Chondrocyte (in vitro differentiated cells): ENCODE results near the gene GAL. TPM values are rescaled to one million over a fixed set of nuclear protein-coding genes. Genes with fewer than 3 reads are reported as not detected.

Experiments
- DNase-seq: peaks from one replicate; pipeline ENCODE4 v3.0.0; 2021; ENCODE audit warnings: mixed read lengths, low spot score
- H3K27ac Mint-ChIP-seq: one replicate; pipeline ENCODE4 v1.8.0; 2021; ENCODE audit warnings: mild to moderate bottlenecking, moderate library complexity, mixed read lengths; ENCODE audit not compliant: unreplicated experiment
- H3K27me3 Mint-ChIP-seq: 2 replicates; pipeline ENCODE4 v1.8.0; 2021; ENCODE audit warnings: low read depth, mixed read lengths
- H3K36me3 Mint-ChIP-seq: 2 replicates; pipeline ENCODE4 v1.8.0; 2021; ENCODE audit warnings: low read depth, mixed read lengths
- H3K4me1 Mint-ChIP-seq: 2 replicates; pipeline ENCODE4 v1.8.0; 2021; ENCODE audit warnings: low read depth, mild to moderate bottlenecking, mixed read lengths
- H3K4me3 Mint-ChIP-seq: one replicate; pipeline ENCODE4 v1.8.0; 2021; ENCODE audit warnings: mild to moderate bottlenecking, moderate library complexity, mixed read lengths; ENCODE audit not compliant: unreplicated experiment
- H3K9me3 Mint-ChIP-seq: 2 replicates; pipeline ENCODE4 v1.8.0; 2021; ENCODE audit warnings: low read depth, mixed read lengths
- CTCF ChIP-seq: fragments of 200-600 bp; sonication (generic); IDR thresholded peaks from 2 replicates; pipeline ENCODE4 v1.5.0; 2021; ENCODE audit warnings: antibody characterized with exemption, mild to moderate bottlenecking, moderate library complexity
- total RNA-seq: library from RNA; stranded (reverse); gene quantifications from 3 replicates; pipeline ENCODE4 v1.2.1, GENCODE V29; 2021

The GAL gene
- total RNA-seq, 1 donor from 2014 or later = 0.90 TPM

GRCh38 chr11:68734111-68734510 lies 49.8 kb downstream of the GAL start:
- Mint-ChIP-seq H3K36me3 (no peaks in the 10 kb centered on the region), H3K4me3 (no peak overlapping the region), H3K27me3 (peaks cover 30% of the 10 kb centered on the region), H3K27ac (no peak overlapping the region), H3K9me3 (no peaks in the 10 kb centered on the region), H3K4me1 (no peaks in the 10 kb centered on the region)
- DNase-seq = no peak
- no peak for TF ChIP-seq CTCF

GRCh38 chr11:68735125-68735524 lies 50.8 kb downstream of the GAL start:
- Mint-ChIP-seq H3K4me3 (no peak overlapping the region), H3K27ac (no peak overlapping the region), H3K9me3 (no peaks in the 10 kb centered on the region), H3K27me3 (peaks cover 24% of the 10 kb centered on the region), H3K36me3 (no peaks in the 10 kb centered on the region), H3K4me1 (no peaks in the 10 kb centered on the region)
- no peak for DNase-seq
- no peak for TF ChIP-seq CTCF

- no peak for DNase-seq
- H3K27ac Mint-ChIP-seq = no peak overlapping the region
- TF ChIP-seq CTCF = no peak
- H3K9me3 Mint-ChIP-seq = no peaks in the 10 kb centered on the region
- no peaks in the 10 kb centered on the region for H3K4me1 Mint-ChIP-seq
- no peak overlapping the region for H3K4me3 Mint-ChIP-seq
- no peaks in the 10 kb centered on the region for H3K36me3 Mint-ChIP-seq
- peaks cover 24% of the 10 kb centered on the region for H3K27me3 Mint-ChIP-seq
Observed at GRCh38 chr11:68735646-68736045, 51.3 kb downstream of the GAL start.

Other genes starting within 250 kb of the GAL start
- gene PPP6R3, start 223.8 kb upstream of the GAL start, total RNA-seq = 73.4 to 76.1 TPM (median 75.1 TPM) in 3 replicates
- gene TESMIN, start 67.0 kb downstream of the GAL start, total RNA-seq = 0.33 to 0.37 TPM in 2 of 3 replicates, not detected in the other
- gene CPT1A, start 157.4 kb downstream of the GAL start, total RNA-seq = 58.0 to 83.0 TPM (median 58.8 TPM) in 3 replicates
- 31.5 to 41.4 TPM (median 36.9 TPM) in 3 replicates for gene MRPL21, start 219.3 kb downstream of the GAL start, total RNA-seq
- gene IGHMBP2, start 219.3 kb downstream of the GAL start, total RNA-seq = 17.4 to 21.4 TPM (median 18.1 TPM) in 3 replicates